Chondrocyte (in vitro differentiated cells): Measurements from ENCODE around the gene AFAP1. TPM values are rescaled to one million over a fixed set of nuclear protein-coding genes. Genes with fewer than 3 reads are reported as not detected.

Source experiments
- DNase-seq: peaks from one replicate; pipeline ENCODE4 v3.0.0; 2021; ENCODE audit warnings: mixed read lengths, low spot score
- H3K27ac Mint-ChIP-seq: one replicate; pipeline ENCODE4 v1.8.0; 2021; ENCODE audit warnings: mild to moderate bottlenecking, moderate library complexity, mixed read lengths; ENCODE audit not compliant: unreplicated experiment
- H3K27me3 Mint-ChIP-seq: 2 replicates; pipeline ENCODE4 v1.8.0; 2021; ENCODE audit warnings: low read depth, mixed read lengths
- H3K36me3 Mint-ChIP-seq: 2 replicates; pipeline ENCODE4 v1.8.0; 2021; ENCODE audit warnings: low read depth, mixed read lengths
- H3K4me1 Mint-ChIP-seq: 2 replicates; pipeline ENCODE4 v1.8.0; 2021; ENCODE audit warnings: low read depth, mild to moderate bottlenecking, mixed read lengths
- H3K4me3 Mint-ChIP-seq: one replicate; pipeline ENCODE4 v1.8.0; 2021; ENCODE audit warnings: mild to moderate bottlenecking, moderate library complexity, mixed read lengths; ENCODE audit not compliant: unreplicated experiment
- H3K9me3 Mint-ChIP-seq: 2 replicates; pipeline ENCODE4 v1.8.0; 2021; ENCODE audit warnings: low read depth, mixed read lengths
- total RNA-seq: library from RNA; stranded (reverse); gene quantifications from 3 replicates; pipeline ENCODE4 v1.2.1, GENCODE V29; 2021
- TF ChIP-seq, protein P1 (sequence below): fragments of 200-600 bp; sonication (generic); IDR thresholded peaks from 2 replicates; pipeline ENCODE4 v1.5.0; 2021; ENCODE audit warnings: antibody characterized with exemption, mild to moderate bottlenecking, moderate library complexity

AFAP1 gene
- total RNA-seq, 1 donor from 2014 or later: 118 TPM

DNA sequence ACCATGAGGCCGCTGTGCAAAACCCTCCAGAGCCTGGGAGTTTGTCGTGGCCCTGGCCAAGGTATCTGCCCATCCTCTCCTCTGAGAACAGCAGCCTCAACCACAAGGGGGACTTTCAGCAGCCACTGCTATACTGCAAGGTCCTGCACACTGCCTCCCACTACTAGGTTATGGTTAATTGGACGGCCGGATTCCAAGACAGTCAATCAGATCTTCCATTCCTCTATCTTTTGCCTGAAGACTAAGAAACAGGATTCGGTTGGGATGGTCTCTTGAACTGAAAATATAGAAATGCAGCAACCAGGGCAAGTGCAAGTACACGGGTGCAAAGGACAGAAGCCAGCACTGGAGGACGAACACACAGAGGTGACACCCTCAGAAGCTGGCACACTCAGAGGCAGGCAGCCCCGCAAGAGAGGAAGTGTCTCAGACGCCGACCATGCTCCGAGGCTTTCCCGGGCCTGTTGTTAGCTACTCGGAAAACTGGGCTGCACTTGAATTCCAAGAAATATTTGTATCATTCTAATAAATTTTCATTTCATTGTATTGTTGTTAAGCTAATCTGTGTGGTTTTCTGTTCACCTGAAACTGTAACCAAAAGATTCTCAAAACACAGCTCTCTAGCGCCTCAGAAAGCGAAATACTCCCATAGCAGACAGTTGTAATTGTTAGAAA is 63.3 kb downstream of the AFAP1 start:
- no peak for DNase-seq
- Mint-ChIP-seq H3K4me1 (peaks cover 89% of the 10 kb centered on the region), H3K27ac (peak overlapping the region; percentile 89), H3K27me3 (no peaks in the 10 kb centered on the region), H3K36me3 (no peaks in the 10 kb centered on the region), H3K4me3 (peak overlapping the region; percentile 35), H3K9me3 (no peaks in the 10 kb centered on the region)
- TF ChIP-seq, protein P1, sequence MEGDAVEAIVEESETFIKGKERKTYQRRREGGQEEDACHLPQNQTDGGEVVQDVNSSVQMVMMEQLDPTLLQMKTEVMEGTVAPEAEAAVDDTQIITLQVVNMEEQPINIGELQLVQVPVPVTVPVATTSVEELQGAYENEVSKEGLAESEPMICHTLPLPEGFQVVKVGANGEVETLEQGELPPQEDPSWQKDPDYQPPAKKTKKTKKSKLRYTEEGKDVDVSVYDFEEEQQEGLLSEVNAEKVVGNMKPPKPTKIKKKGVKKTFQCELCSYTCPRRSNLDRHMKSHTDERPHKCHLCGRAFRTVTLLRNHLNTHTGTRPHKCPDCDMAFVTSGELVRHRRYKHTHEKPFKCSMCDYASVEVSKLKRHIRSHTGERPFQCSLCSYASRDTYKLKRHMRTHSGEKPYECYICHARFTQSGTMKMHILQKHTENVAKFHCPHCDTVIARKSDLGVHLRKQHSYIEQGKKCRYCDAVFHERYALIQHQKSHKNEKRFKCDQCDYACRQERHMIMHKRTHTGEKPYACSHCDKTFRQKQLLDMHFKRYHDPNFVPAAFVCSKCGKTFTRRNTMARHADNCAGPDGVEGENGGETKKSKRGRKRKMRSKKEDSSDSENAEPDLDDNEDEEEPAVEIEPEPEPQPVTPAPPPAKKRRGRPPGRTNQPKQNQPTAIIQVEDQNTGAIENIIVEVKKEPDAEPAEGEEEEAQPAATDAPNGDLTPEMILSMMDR: peak; percentile 72

DNA sequence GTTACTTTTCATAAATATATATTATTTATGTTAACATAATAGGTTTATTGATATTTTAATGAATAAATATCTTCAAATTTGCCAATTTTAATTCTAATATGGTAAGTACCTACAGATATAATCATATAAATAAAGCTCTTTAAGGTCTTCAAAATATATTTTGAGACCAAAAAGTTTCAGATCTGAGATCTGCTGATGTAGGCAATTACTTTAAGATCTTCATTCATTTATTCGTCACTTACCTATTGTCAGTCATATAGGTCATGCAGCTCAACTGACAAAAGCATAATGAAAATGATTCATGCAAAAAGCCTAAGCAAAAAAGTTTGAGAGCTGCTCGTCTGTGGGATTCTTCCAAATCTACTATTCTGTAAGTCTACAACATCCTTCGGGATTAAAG is 64.8 kb downstream of the AFAP1 start:
- H3K27ac Mint-ChIP-seq: peak overlapping the region; percentile 89

DNA sequence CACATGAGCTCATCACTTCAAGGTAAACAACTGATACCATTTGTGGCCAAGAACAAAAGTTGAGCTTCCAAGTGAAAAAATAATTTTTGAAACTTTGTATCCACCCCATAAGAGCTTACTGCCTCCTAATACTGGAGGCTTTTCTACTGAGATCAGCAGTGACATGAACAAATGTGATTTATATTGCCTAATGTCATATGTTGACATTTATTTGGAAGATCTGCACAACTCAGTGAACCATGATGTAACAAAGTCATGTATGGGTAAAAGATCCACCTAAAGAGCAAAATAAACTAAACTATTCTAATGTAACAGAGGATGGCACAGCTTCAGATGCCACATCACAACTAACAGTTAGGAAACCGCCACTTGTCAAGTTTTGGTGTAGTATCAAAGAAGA is 65.8 kb downstream of the AFAP1 start:
- no peaks in the 10 kb centered on the region for H3K27me3 Mint-ChIP-seq
- H3K27ac Mint-ChIP-seq: peak overlapping the region; percentile 60
- peaks cover 7% of the 10 kb centered on the region for H3K36me3 Mint-ChIP-seq
- DNase-seq: no peak
- H3K4me1 Mint-ChIP-seq: peaks cover 89% of the 10 kb centered on the region
- H3K4me3 Mint-ChIP-seq: no peak overlapping the region
- TF ChIP-seq, protein P1: no peak
- no peaks in the 10 kb centered on the region for H3K9me3 Mint-ChIP-seq

More for the DNA sequence above, 64.8 kb downstream of the AFAP1 start:
- Mint-ChIP-seq H3K36me3 (peaks cover 1% of the 10 kb centered on the region), H3K4me3 (no peak overlapping the region), H3K27me3 (no peaks in the 10 kb centered on the region), H3K9me3 (no peaks in the 10 kb centered on the region), H3K4me1 (peaks cover 89% of the 10 kb centered on the region)
- DNase-seq: no peak
- TF ChIP-seq, protein P1: no peak

DNA sequence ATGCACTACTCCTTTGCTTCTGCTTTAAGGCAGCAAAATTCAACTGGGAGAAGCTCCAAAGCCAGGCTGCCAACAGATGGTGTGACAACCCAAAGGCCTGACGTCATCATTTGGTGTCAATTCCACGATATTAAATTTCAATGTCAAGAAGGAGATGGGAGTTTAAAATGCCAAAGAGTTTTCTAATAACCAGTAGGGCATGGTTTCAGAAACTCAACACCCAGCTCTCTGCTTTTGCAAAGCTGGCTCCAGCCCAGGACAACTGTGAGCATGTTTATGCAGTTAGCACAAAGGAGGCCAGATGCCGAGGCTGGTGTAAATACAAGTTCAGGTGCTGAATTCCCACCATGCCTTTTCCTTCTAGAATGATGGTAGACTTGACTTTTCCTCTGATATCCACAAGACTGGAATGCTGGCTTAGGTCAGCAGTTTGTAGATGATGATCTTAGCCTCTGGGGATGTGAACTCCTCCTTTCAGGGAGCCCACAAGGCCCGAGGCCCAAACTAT is 67.3 kb downstream of the AFAP1 start:
- Mint-ChIP-seq H3K27ac (peak overlapping the region; percentile 89), H3K4me1 (peaks cover 89% of the 10 kb centered on the region), H3K4me3 (peak overlapping the region; percentile 67), H3K27me3 (no peaks in the 10 kb centered on the region), H3K36me3 (peaks cover 15% of the 10 kb centered on the region), H3K9me3 (no peaks in the 10 kb centered on the region)
- TF ChIP-seq, protein P1: peak; percentile 21
- DNase-seq: no peak

DNA sequence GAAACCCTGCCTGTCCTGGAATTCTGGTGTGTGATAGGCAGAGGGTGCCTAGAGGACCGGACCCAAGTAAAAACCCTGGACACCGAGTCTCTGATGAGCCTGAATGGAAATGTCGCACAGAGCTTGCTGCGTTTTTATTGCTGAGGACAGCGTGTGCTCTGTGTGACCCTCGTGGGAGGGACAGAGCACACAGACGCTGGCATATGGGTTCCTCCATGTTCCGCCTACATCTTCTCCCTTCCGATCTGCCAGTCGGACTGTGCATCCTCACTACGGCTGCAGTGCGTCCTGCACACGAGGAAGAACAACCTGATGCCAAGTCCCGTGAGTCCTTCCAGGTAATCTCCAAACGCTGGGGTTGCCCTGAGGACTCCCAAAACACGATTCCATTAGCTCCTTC is 68.3 kb downstream of the AFAP1 start:
- Mint-ChIP-seq H3K4me1 (peaks cover 87% of the 10 kb centered on the region), H3K9me3 (no peaks in the 10 kb centered on the region), H3K27ac (peak overlapping the region; percentile 89), H3K27me3 (no peaks in the 10 kb centered on the region), H3K36me3 (peaks cover 18% of the 10 kb centered on the region), H3K4me3 (peak overlapping the region; percentile 67)
- TF ChIP-seq, protein P1: no peak
- DNase-seq: no peak
